Hepatocyte (in vitro differentiated cells): Measurements from ENCODE around the gene TBX22. TPM values are rescaled to one million over a fixed set of nuclear protein-coding genes. Genes with fewer than 3 reads are reported as not detected.

ENCODE experiments used
- DNase-seq: peaks from one replicate; pipeline ENCODE4 v3.0.0-alpha.2; 2016; ENCODE audit warnings: low spot score
- H2AFZ ChIP-seq: fragments of 200-600 bp; sonication (generic); 2 replicates; pipeline ENCODE4 v1.6.0; 2016; ENCODE audit warnings: antibody characterized with exemption, mild to moderate bottlenecking
- H3K27ac ChIP-seq: fragments of 200-600 bp; sonication (generic); 2 replicates; pipeline ENCODE4 v1.5.1; 2016; ENCODE audit warnings: mild to moderate bottlenecking
- H3K27me3 ChIP-seq: fragments of 200-600 bp; sonication (generic); 2 replicates; pipeline ENCODE4 v1.6.1; 2016
- H3K36me3 ChIP-seq: fragments of 200-600 bp; sonication (generic); replicated peaks from 2 replicates; pipeline ENCODE4 v1.5.1; 2016; ENCODE audit warnings: low read depth; ENCODE audit not compliant: insufficient read depth
- H3K4me1 ChIP-seq: fragments of 200-600 bp; sonication (generic); 2 replicates; pipeline ENCODE4 v1.5.1; 2016; ENCODE audit warnings: mild to moderate bottlenecking, moderate library complexity; ENCODE audit not compliant: insufficient read depth
- H3K4me2 ChIP-seq: fragments of 200-600 bp; sonication (generic); 2 replicates; pipeline ENCODE4 v1.6.0; 2016
- H3K4me3 ChIP-seq: fragments of 200-600 bp; sonication (generic); 2 replicates; pipeline ENCODE4 v1.5.1; 2016; ENCODE audit warnings: mild to moderate bottlenecking
- H3K79me2 ChIP-seq: fragments of 200-600 bp; sonication (generic); 2 replicates; pipeline ENCODE4 v1.6.0; 2017; ENCODE audit warnings: mild to moderate bottlenecking
- H3K9me2 ChIP-seq: fragments of 200-600 bp; sonication (generic); replicated peaks from 2 replicates; pipeline ENCODE4 v1.6.0; 2017; ENCODE audit warnings: mild to moderate bottlenecking; ENCODE audit not compliant: insufficient read depth
- H3K9me3 ChIP-seq: fragments of 200-600 bp; sonication (generic); 2 replicates; pipeline ENCODE4 v1.5.1; 2016; ENCODE audit warnings: low read depth, mild to moderate bottlenecking
- H4K20me1 ChIP-seq: fragments of 200-600 bp; sonication (generic); 2 replicates; pipeline ENCODE4 v1.6.0; 2016; ENCODE audit warnings: mild to moderate bottlenecking; ENCODE audit not compliant: insufficient read depth, poor library complexity, severe bottlenecking
- EZH2 ChIP-seq: fragments of 200-600 bp; sonication (generic); IDR thresholded peaks from 2 replicates; pipeline ENCODE4 v1.6.1; 2016; ENCODE audit warnings: antibody characterized with exemption, mild to moderate bottlenecking, borderline replicate concordance
- EZH2phosphoT487 ChIP-seq: fragments of 200-600 bp; sonication (generic); IDR thresholded peaks from one replicate; pipeline ENCODE4 v1.6.1; 2018; ENCODE audit warnings: antibody characterized with exemption, mild to moderate bottlenecking, low read depth, moderate library complexity; ENCODE audit not compliant: unreplicated experiment, severe bottlenecking
- WGBS: methylation state at CpG from one replicate; pipeline ENCODE4 v1.1.6; 2016; ENCODE audit warnings: low lambda C conversion rate; ENCODE audit errors: missing lambda C conversion rate; 5-methylcytosine and 5-hydroxymethylcytosine counted together
- polyA plus RNA-seq: library from polyadenylated mRNA; unstranded; fragments of >200 nt; fragmentation: Nextera tagmentation; extraction: Ambion mirVana; gene quantifications from 2 replicates; pipeline ENCODE4 v1.2.1, GENCODE V29; 2016
- total RNA-seq: library from RNA; depleted of rRNA; stranded (reverse); fragments of >200 nt; gene quantifications from 2 replicates; pipeline ENCODE4 v1.2.3, GENCODE V29; 2014
- TF ChIP-seq, protein P1 (sequence below): fragments of 200-600 bp; sonication (generic); IDR thresholded peaks from 2 replicates; pipeline ENCODE4 v1.5.1; 2016; ENCODE audit warnings: antibody characterized with exemption, mild to moderate bottlenecking; ENCODE audit not compliant: poor library complexity

The TBX22 gene
- total and polyA plus RNA-seq, 2 experiments from 2014 or later, result 0.10 TPM; not detected in 1

DNA sequence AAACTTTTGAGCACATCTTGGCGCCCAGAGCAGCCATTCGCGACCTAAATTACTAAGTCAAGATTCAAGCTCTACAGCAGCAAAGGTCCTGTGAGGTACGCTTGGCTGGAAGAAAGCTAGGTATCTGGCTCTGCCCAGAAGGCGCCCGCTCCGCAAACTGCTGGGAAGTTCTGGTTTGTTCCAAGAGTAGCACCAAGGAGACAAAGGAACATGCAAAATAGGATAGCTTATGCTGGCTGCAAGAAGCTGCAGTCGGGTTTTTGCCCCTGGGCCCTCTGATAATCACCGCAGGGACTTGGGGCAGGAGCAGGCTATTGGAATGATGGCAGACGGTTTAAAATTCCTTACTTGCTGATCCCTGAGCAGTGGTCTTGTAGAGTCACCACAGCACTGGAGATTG is 3.0 kb upstream of the TBX22 start:
- H3K27me3 ChIP-seq, result no peaks in the 10 kb centered on the region
- H3K36me3 ChIP-seq, result no peaks in the 10 kb centered on the region
- H2AFZ ChIP-seq, result no peak overlapping the region
- H3K9me2 ChIP-seq, result no peaks in the 10 kb centered on the region
- no peak overlapping the region for H3K4me2 ChIP-seq
- no peak for DNase-seq
- no peaks in the 10 kb centered on the region for H3K4me1 ChIP-seq
- H3K4me3 ChIP-seq, result no peak overlapping the region
- TF ChIP-seq, protein P1, sequence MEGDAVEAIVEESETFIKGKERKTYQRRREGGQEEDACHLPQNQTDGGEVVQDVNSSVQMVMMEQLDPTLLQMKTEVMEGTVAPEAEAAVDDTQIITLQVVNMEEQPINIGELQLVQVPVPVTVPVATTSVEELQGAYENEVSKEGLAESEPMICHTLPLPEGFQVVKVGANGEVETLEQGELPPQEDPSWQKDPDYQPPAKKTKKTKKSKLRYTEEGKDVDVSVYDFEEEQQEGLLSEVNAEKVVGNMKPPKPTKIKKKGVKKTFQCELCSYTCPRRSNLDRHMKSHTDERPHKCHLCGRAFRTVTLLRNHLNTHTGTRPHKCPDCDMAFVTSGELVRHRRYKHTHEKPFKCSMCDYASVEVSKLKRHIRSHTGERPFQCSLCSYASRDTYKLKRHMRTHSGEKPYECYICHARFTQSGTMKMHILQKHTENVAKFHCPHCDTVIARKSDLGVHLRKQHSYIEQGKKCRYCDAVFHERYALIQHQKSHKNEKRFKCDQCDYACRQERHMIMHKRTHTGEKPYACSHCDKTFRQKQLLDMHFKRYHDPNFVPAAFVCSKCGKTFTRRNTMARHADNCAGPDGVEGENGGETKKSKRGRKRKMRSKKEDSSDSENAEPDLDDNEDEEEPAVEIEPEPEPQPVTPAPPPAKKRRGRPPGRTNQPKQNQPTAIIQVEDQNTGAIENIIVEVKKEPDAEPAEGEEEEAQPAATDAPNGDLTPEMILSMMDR, result no peak
- TF ChIP-seq EZH2phosphoT487 (no peak), EZH2 (no peak)
- 83% methylated on average over 10 of the region's 10 CpGs for WGBS
- H3K79me2 ChIP-seq, result no peaks in the 10 kb centered on the region
- no peaks in the 10 kb centered on the region for H3K9me3 ChIP-seq
- H4K20me1 ChIP-seq, result no peaks in the 10 kb centered on the region
- H3K27ac ChIP-seq, result no peak overlapping the region

- Histone ChIP-seq H3K4me1 (no peaks in the 10 kb centered on the region), H3K79me2 (no peaks in the 10 kb centered on the region), H3K9me3 (no peaks in the 10 kb centered on the region), H3K27ac (no peak overlapping the region), H3K4me2 (no peak overlapping the region), H3K4me3 (no peak overlapping the region), H4K20me1 (no peaks in the 10 kb centered on the region), H2AFZ (no peak overlapping the region), H3K36me3 (no peaks in the 10 kb centered on the region), H3K27me3 (no peaks in the 10 kb centered on the region), H3K9me2 (no peaks in the 10 kb centered on the region)
- WGBS, result 56% methylated on average over 3 of the region's 3 CpGs
- DNase-seq, result no peak
- no peak for TF ChIP-seq EZH2phosphoT487
- no peak for TF ChIP-seq EZH2
- TF ChIP-seq, protein P1, result no peak
Measured at GRCh38 chrX:80016182-80016581, 1.6 kb downstream of the TBX22 start.

DNA sequence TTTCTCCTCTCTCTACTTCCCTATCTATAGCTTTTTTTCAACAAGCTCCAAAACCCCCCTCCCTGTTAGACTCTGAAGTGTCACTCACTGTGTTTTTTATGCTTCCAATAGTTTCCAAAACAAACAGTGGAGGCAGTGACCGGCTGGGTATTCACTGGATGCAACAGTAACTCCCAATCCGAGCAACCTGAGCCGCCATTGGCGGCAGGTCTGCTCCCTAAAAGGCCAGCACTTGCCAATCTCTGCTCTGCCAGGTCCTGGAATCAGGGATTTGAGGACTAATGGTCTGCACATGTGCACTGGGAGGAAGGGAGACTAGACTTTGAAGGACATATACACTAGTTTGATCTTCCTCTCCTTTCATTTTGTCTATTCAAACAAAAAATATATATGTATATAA is 7.1 kb downstream of the TBX22 start:
- H4K20me1 ChIP-seq, result no peaks in the 10 kb centered on the region
- no peaks in the 10 kb centered on the region for H3K36me3 ChIP-seq
- peak overlapping the region; percentile 75 for H3K4me2 ChIP-seq
- TF ChIP-seq EZH2 (no peak), EZH2phosphoT487 (no peak)
- TF ChIP-seq, protein P1, result no peak
- no peak overlapping the region for H3K4me3 ChIP-seq
- no peaks in the 10 kb centered on the region for H3K9me2 ChIP-seq
- no peak overlapping the region for H3K27ac ChIP-seq
- H3K79me2 ChIP-seq, result no peaks in the 10 kb centered on the region
- no peak for DNase-seq
- H3K27me3 ChIP-seq, result peaks cover 9% of the 10 kb centered on the region
- H3K9me3 ChIP-seq, result no peaks in the 10 kb centered on the region
- 35% methylated on average over 4 of the region's 4 CpGs for WGBS
- H2AFZ ChIP-seq, result no peak overlapping the region
- no peaks in the 10 kb centered on the region for H3K4me1 ChIP-seq
